Measurements from ENCODE around the gene HECTD2. TPM values are rescaled to one million over a fixed set of nuclear protein-coding genes. Genes with fewer than 3 reads are reported as not detected.

Gene HECTD2
- total and polyA plus RNA-seq, 2 of the 8 experiments (the other 6 are each of a cell fraction or from before 2014, with no cell fraction given): 5.7 to 11.9 TPM

DNA sequence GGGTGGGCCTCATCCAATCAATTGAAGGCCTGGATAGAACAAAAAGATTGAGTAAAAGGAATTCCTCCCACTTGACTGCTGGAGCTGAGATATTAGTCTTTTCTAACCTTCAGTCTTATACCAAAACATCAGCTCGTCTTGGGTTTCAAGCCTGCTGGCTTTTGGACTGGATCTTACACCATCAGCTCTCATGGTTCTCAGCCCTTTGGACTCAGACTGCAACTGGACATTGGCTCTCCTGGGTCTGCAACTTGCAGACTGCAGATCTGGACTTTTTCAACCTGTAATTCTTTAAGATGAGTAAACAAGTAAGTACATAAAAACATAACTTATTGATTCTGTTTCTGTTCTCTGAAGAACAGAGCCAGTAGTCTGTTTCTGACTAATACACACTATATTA, 149.0 kb downstream of the HECTD2 start:
- Histone ChIP-seq H4K91ac (replicated peaks; ENCODE audit: insufficient read length, low read length) (no peak overlapping the region), H3K23ac (ENCODE audit: insufficient read length) (no peak overlapping the region), H2BK12ac (ENCODE audit: low read depth, low read length) (no peak overlapping the region), H3K4me3 (ENCODE audit: extremely low read depth in 1 of 4, insufficient read depth in 2 of 4, low read depth in 3 of 4, low read length in 4 of 4) (no peak overlapping the region), H3K14ac (ENCODE audit: insufficient read length) (no peak overlapping the region), H3K27ac (ENCODE audit: low read depth, low read length) (no peak overlapping the region), H3K23me2 (ENCODE audit: low read depth, low read length) (no peaks in the 10 kb centered on the region), H3K79me2 (ENCODE audit: control insufficient read depth in 1 of 2, insufficient read depth in 2 of 2, low read length in 2 of 2) (no peaks in the 10 kb centered on the region), H2AFZ (ENCODE audit: low read length) (no peak overlapping the region), H2BK15ac (ENCODE audit: low read length) (no peak overlapping the region), H3K79me1 (ENCODE audit: low read depth, low read length) (no peaks in the 10 kb centered on the region), H3K9ac (replicated peaks in 1 of 4; ENCODE audit: extremely low read depth in 1 of 4, low read depth in 3 of 4, low read length in 3 of 4) (no peak overlapping the region), H3K9me3 (ENCODE audit: insufficient read depth in 2 of 2, low read depth in 1 of 2, low read length in 1 of 2) (peaks cover 6 to 9% of the 10 kb centered on the region in 2 experiments; a peak in 2 of 4 replicates), H3K36me3 (ENCODE audit: control insufficient read depth in 2 of 4, insufficient read depth in 4 of 4, low read length in 3 of 4) (no peaks in the 10 kb centered on the region), H2AK5ac (ENCODE audit: low read depth, low read length) (no peak overlapping the region), H4K8ac (ENCODE audit: extremely low read depth, insufficient read depth, low read length) (no peak overlapping the region), H3K4me1 (replicated peaks in 1 of 4; ENCODE audit: control insufficient read depth in 3 of 4, insufficient read depth in 4 of 4, low read length in 3 of 4) (no peaks in the 10 kb centered on the region), H3K56ac (replicated peaks; ENCODE audit: insufficient read length, low read depth, low read length) (no peak overlapping the region), H2BK20ac (ENCODE audit: low read length) (no peak overlapping the region), H4K5ac (ENCODE audit: insufficient read length, low read depth, low read length) (no peak overlapping the region), H4K20me1 (replicated peaks in 1 of 2; ENCODE audit: control insufficient read depth in 1 of 2, insufficient read depth in 2 of 2, low read length in 2 of 2) (no peaks in the 10 kb centered on the region), H2BK120ac (replicated peaks; ENCODE audit: low read depth, low read length) (no peak overlapping the region), H2BK5ac (ENCODE audit: low read depth, low read length) (no peak overlapping the region), H3K27me3 (replicated peaks in 1 of 4; ENCODE audit: control insufficient read depth in 3 of 4, extremely low read depth in 1 of 4, insufficient read depth in 3 of 4, low read length in 3 of 4) (no peaks in the 10 kb centered on the region), H3K18ac (ENCODE audit: extremely low read depth, low read length) (no peak overlapping the region), H3K4me2 (ENCODE audit: insufficient read depth in 1 of 2, low read depth in 2 of 2, low read length in 2 of 2) (no peak overlapping the region), H3K4ac (replicated peaks; ENCODE audit: insufficient read length, low read depth, low read length) (no peak overlapping the region)
- no peak for DNase-seq (ENCODE audit: low read depth in 1 of 2, low spot score in 2 of 2)
- no peak for FAIRE-seq
- POLR2A ChIA-PET (ENCODE audit: partially characterized antibody): no interaction called here
- 76% methylated on average over 1 of the region's 1 CpG; no CpG with 5 or more reads in 1 of the 2 experiments for WGBS, 2 experiments (ENCODE audit: extremely low coverage in 1 of 2, insufficient coverage in 1 of 2, insufficient read length in 1 of 2, insufficient replicate concordance in 2 of 2, low coverage in 1 of 2, low lambda C conversion rate in 2 of 2, missing lambda C conversion rate in 1 of 2)
- CTCF ChIA-PET (ENCODE audit: partially characterized antibody): interaction anchor here (0.6 to 2.2 kb wide), 4 partner anchors 8 to 792 kb away, joined by 3 to 11 read pairs (median 4); partner anchors contain the start of gene PPP1R3C
- TF ChIP-seq HDAC2 (IDR thresholded peaks at IDR 0.05; ENCODE audit: borderline replicate concordance in 1 of 2, low read depth in 2 of 2, low read length in 2 of 2): no peak
- TF ChIP-seq SP2 (IDR thresholded peaks at IDR 0.05; ENCODE audit: low read length): no peak
- no peak for TF ChIP-seq CBX5 (IDR thresholded peaks at IDR 0.05; ENCODE audit: low read depth, low read length)
- TF ChIP-seq CTCF (IDR thresholded peaks at IDR 0.05; ENCODE audit: control extremely low read depth in 1 of 3, insufficient read depth in 1 of 3, low read depth in 1 of 3, low read length in 3 of 3): no peak
- no peak for TF ChIP-seq GABPA (IDR thresholded peaks at IDR 0.05; ENCODE audit: borderline replicate concordance, insufficient read depth, low read length)
- no peak for TF ChIP-seq KDM5A (IDR thresholded peaks at IDR 0.05; ENCODE audit: low read length)

All from H1 (cell line).